HG03354 (cell line): ENCODE data around the gene EGFL7.

ENCODE experiments used
- ATAC-seq: cut with Tn5 transposase; IDR thresholded peaks from one replicate; pipeline ENCODE4 v1.9.1; 2021; ENCODE audit warnings: mild to moderate bottlenecking; ENCODE audit not compliant: unreplicated experiment, poor library complexity, severe bottlenecking

Gene EGFL7

DNA sequence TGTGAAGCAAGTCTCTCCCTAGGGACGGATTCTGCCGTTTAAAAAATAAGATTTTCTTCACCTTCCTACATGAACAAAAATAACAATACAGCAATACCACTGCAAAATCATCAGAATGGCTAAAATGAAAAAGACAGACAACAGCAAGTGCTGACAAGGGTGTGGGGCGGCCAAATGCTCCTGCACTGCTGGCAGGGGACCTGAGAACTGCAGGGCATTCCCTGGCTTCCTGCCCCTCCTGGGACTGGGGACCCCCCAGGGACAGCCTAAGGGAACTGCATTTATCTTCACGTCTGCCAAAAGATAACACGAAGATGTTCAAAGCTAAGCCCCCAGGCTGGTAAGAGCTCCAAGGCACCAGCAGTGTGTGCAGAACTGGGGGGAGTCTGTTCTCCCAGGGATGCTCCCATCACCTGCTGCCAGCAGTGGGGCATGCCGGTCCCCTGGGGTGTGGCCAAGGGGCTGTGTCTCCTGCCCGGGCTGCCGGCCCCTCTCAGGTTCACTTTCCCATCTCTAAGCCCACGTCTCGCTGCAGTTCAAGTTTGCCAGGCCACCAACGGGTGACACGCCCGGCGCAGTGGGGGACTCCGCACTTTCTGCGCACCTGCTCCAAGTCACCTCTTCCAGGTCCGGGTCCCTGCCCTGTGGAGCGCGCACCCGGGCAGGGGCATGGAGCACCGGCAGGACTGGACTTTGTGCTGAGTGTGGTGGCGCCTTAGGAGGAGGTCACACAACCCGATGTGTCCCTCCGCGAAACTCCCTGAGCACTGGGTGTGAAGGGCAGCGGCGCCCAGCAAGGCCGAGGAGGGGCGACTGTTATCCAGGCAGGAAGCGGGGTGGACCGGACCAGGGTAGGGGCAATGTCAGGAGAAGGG lies 4.5 kb upstream of the EGFL7 start:
- no peak for ATAC-seq

DNA sequence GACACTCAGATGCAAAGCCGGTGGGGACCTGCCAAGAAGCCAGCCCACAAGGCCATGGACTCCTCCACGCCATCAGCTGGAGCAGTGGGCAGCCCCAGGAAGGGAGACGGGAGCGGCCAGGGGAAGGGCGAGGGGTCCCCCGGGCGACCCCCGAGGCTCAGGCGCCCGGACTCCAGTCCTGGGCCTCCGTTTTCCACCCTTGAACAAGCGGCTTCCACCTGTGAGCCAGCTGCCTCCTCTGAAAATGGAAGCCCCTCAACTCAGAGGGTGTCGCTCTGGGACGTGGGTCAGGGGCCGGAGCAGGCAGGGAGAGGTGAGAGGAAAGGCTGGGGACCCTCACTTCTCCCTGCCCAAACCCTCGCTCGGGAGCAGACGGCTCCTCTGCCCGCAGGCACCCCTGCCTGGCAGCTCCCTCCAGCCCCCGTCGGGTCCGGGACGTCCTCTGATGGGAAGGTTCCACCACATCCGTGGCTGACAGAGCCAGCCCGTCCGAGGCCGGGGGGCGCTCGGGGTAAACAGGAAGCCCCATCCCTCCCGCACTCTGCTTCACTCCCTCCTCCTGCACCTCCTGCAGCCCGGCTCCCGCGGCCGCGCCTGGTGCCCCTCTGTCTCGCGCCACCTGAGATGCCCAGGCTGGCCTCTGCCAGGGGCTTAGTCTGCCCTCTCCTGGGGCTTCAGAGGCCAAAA lies 3.7 kb upstream of the EGFL7 start:
- ATAC-seq: no peak

DNA sequence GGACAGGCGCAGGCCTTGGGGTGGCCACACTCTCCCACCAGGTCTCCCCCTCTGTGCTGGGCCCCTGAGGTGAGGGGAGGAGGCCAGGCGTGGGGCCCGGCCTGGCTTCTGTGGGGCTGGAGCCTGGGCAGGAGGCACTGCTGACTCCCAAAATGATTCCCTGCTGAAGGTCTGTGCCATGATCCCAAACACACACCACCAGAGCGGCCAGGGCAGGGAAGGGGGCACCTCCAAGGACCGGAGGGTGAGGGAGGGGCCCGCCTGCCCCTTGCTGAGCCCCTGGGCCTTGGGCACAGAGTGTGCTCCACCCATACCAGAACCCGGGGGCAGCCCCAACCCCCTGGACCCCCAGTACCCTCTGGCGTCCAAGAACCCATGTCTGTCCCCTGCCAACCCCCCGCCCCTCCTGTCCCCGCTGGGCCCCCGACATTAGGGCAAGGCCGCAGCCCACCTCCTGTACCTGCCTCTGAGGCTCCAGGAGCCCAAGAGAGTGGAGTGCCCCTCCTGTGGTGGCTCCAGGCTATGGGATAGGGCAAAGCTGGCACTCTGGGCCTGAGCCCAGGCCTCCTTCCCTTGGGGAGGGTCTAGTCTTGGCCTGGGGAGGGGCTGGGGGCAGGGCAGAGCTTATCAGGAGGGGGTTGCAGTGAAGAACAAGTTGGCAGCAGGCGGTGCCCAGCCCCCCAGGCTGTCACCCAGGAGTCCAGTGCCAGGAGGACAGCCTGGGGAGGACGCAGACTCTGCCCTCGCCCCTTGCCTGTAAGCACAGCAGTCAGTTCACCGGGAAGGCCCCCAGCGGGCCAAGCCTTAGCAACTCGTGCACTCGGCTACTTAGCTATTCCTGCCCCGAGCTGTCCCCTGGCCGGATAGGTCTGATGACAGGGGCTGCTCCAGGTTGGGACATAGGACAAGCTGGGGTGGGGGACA lies 2.6 kb upstream of the EGFL7 start:
- no peak for ATAC-seq

DNA sequence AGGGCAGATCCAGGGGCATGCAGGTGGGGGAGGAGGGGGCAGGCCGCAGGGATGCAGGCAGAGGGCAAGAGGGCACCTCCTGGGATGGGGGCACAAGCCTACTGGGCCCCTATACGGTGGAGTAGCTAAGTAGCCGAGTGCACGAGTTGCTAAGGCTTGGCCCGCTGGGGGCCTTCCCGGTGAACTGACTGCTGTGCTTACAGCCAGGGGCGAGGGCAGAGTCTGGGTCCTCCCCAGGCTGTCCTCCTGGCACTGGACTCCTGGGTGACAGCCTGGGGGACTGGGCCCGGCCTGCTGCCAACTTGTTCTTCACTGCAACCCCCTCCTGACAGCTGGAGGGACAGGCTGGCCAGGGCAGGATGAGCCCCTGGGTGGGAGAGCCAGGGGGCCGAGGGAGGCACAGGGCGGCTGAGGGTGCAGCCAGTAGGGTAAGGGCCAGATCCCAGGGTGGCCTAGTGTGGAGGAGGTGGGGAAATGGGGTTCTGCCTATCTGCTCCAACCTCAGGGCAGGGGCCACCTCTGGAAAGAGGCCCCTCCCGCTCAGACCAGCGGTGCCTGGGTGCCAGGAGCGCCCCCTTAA lies 1.7 kb upstream of the EGFL7 start:
- ATAC-seq: no peak

DNA sequence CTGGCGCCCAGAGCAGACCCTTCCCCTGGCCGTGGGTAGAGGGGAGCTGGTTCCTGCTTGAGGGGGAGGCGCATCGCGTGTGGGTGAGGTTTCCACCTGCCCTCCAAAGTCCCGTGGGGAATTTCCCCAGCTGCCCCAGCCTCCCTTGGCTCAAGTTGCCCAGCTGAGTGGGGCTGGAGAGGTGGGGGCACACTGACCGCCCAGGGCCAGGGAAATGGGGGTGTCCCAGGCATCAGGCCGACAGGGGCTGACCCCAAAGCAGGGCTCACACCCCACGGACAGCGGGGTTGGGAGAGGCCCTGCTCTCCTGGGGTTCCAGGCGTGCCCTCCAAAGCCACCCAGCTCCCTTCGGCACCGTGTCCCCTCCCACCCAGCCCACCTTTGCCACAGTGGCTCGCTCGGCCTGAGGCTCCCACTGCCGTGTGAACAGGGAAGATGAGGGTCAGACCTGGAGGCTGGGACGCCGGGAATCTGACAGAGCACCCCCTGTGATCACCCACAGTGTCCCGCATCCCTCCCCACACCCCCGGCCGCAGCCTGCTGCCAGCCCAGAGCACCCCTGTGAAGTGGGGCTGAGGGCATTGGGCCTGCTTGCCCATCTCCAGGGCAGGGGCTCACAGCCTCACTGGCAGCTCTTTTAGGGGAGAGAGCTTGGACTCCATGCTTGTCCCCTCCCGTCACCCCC lies 933 bp upstream of the EGFL7 start:
- no peak for ATAC-seq

DNA sequence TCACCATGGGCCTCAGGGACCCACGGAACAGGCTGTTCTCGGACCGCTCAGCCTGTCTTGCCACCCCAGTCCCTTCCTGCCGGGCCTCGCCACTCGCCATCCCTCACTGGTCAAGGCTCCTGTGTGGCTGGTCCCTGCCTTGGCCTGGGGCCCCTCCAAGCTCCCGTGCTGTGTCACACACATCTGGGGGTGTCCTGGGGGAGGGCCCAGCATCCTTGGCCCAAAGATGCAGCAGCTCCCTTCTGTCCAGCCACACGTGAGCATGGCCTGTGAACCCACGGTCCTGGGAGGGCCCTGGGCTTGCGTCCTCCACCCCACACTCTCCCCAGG lies 425 bp upstream of the EGFL7 start:
- no peak for ATAC-seq

DNA sequence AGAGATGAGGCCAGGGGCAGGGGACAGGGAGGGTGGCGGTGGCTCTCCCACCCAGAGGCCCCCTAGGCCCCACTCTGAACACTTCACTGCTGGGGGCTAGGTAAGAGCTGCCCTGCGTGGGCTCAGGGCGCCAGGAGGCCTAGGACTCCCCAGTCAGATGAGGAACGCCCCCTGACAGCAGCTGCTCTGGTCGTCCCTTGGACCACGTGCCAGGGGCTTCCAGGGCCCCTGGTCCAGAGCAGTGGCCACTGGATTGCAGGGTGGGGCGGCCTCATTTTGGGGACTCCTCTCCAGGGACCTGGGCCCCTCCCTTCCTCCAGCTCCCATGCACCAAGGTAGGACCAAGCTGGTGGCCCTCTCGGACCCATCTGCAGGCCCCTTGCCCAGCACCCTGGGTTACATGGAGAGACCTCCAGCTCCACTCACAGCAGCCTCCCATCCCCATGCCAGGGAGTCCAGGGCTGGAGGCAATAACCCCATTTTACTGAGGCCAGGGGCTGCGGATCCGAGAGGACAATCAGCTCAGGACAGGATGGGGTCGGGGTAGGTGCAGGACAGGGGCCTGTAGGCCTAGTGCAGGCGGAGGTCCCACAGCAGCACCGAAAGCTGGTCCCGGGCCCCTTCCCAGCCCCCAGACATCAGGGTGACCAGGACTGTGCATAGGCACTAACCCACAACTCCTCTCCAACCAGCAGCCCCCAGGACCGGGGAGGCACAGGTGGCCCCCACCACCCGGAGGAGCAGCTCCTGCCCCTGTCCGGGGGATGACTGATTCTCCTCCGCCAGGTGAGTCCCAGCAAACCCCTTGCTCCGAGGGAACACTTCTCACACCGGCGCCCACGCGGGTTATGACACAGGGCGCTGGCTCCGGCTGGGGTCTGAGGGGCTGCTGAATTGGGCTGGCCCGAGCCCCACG lies 1.5 kb downstream of the EGFL7 start:
- ATAC-seq: no peak

DNA sequence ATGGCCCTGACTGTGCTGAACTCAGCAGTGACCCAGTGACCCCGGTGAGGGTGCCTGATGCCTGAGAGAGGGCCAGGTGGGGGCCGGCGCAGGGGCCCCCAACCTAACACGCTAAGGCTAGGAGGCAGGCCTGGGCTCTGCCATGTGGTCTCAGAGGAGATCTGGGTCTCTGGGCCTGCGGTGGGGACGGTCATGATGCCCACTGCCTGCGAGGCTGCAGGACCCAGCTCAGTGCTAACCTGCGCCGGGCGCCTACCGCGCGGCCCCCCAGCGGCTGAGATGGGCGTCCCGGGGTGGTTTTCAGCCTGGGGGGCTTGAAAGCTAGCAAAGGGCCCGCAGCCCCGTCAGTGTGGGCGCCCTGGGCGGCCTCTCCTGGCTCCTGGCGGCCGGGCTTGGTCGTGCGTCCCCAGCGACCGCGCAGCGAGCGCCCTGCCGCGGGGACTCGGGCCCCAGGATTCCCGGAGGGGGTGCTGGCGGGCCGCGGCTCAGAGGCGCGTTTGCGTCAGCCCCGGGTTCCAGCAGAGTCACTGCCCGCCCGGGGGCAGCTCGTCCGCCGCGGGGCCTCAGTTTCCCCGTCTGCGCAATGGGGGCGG lies 2.5 kb downstream of the EGFL7 start:
- ATAC-seq: no peak

DNA sequence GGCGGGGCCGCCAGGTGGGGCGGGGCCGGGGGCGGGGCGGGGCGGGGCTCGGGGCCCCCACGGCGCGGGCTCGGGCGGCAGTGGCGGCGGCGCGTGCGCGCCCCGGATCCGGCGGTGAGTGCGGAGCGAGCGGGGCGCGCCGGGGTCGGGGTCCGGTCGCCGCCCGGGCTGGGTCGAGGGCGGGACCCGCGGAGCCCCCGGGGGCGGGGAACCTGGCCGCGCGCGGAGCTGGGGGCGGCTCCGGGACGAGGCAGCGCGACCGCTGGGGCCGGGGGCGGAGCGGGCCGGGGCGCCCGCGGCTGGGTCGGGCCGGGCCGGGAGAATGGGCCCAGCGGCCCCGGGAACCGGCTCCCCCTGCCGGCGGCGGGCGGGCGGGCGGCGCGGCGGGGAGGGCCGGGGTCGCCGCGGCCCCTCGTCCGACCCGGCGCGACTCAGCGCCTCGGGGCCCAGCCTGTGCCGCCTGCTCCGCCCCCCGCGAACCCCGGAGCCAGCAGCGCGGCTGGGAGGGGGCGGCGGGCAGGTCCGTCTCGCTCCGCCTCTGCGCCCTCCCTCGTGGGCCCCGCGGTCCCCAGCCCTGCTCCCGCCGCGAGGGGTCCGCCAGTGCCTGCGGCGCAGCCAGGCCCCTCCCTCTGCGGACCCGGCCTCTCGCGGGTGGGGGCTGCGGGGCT lies 3.1 kb downstream of the EGFL7 start:
- ATAC-seq: no peak

DNA sequence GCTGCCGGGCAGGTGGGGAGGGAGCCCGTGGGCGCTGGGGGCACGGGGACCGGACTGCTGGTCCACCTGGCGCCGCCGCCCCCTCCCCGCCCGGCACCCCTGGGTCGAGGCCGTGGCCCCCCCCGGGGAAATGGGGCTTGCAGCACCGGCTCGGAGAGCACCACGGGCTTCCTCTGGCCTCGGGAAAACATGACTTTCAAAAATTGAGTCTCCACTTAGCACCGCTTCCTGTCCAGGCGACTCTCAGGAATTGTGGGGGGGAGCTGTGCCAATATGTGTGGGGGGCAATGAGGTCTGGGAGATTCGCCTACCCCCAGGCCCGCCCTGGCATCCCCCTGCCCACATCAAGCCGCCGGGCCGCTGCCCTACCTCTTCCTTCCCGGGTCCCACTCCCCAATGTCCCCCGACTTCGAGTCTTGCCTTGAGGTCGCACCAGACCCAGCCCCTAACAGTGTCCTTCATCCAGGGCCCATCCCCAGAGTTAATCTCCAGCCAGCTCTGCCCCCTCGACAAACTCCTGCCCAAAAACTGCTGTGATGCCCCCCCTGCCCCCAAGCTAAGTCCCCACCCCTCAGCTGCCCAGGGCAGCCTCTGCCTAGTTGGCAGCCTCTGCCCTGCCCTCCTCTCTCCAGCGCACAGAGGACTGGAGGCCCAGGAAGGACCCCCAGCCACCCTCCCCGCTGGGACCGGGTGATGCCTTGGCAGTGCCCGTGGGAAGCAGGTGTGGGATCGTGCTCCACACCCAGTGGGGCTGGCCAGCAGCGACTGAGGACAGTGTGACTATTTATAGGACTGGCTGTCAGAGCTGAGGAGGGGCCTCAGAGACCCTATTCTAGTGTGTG lies 3.9 kb downstream of the EGFL7 start:
- no peak for ATAC-seq

DNA sequence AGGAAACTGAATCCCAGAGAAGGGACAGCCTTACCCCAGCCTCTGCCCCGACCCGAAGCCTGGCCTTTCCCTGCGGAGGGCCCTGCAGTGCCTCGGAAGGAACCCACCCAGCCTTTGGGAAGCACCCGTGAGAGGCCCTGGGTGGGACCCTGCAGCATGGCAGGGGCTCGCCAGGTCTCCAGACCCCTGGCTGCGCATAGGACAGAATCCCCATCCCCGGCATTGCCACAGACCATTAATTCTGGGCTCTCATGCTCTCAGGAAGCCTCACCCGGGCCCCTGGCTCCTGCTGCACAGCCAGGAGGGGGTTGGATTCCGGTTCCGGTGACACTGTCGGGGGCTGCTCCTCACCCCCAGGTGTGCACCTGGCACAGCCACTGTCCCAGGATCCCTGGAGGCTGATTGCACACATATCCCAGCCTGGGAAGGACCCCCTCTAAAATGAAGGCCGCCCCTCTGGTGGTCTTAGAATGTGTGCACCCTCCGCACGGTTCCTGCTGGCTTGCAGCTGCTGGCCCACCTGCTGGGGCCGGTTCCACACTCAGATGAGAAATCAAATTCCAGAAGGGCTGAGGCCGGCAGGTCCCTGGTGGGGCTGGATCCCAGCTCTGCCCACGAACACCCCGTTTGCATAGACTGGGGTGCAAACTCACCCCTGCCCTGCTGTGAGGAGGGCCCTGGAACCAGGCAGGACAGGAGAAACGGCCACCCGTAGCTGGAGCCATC lies 4.7 kb downstream of the EGFL7 start:
- ATAC-seq: no peak

DNA sequence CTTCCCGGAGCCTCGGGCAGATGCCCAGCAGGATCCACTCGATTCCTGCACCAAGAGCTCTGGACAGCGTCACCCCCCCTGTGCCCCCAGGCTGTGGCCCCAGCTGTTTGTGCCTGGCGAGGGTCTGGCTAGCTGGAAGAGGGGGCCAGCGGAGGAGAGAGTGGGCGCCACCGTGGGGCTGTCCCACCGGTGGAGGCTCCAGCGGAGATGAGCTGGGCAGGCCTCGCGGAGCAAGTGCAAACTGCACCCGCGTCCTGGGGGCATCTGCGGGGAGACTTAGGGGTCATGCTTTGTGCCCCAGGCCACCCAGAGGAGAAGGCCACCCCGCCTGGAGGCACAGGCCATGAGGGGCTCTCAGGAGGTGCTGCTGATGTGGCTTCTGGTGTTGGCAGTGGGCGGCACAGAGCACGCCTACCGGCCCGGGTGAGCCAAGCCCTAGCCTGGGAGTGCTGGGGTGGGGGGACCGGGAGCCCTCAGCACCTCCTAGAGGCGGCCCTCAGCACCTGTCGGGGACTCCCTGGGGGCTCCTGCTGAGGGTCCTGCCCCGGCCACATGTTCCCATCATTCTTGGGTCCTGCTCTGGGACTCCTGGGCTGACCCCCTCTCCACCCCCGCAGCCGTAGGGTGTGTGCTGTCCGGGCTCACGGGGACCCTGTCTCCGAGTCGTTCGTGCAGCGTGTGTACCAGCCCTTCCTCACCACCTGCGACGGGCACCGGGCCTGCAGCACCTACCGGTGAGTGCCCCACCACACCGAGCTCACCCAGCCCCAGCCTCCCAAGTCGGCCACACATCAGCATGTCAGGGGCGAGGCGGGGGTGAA lies 5.4 kb downstream of the EGFL7 start:
- no peak for ATAC-seq

DNA sequence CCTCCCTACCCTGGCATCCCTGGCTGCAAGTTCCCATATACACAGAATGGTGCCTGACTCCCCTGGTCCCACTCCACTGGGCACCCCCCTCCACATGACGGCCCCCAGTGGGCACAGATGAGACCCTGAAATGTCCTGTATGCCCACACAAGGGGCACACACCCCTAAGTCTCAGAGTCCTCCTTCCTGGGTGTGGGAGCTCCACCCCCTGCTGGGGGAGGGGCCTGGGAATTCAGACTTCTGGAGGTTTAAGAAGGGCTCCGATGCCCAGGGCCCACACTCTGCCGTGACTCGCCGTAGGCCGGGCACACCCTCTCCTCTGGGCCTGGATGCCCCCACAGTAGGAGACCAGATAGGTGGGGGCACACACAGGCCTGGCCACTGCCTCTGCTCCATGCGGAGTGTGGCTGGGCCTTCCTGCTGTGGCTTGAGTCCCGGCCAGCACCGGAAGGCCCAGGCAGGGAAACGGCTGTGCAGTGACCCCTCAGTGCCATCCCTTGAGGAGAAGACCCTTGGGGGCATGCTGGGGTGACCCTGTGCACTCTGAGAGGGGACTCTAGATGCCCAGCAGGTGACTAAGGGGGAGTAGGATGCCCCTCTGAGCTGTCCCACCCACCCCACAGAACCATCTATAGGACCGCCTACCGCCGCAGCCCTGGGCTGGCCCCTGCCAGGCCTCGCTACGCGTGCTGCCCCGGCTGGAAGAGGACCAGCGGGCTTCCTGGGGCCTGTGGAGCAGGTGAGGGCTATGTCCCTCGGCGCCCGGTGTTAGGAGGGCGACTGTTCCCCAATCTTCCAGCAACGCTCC lies 6.5 kb downstream of the EGFL7 start:
- no peak for ATAC-seq

DNA sequence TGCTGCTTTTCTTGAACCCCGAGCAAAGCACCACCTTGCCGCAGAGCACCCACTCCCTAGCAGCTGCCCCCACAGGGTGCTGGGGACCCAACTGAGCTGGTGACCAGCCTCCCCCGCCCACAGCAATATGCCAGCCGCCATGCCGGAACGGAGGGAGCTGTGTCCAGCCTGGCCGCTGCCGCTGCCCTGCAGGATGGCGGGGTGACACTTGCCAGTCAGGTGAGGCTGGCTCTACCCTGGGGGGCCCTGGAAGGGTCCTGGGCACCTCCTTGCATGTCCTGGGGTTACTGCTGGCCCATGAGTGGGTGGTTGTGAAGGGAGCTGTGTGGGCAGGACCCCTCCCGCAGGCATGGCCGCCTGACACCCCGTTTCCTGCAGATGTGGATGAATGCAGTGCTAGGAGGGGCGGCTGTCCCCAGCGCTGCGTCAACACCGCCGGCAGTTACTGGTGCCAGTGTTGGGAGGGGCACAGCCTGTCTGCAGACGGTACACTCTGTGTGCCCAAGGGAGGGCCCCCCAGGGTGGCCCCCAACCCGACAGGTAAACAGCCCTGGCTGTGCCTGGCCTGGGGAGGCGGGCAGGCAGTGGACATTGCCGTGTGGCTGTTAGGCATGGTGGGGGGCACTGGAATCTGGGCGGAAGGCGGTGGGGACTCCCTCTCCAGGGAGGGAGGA lies 7.2 kb downstream of the EGFL7 start:
- no peak for ATAC-seq
